T-helper 9 cell (primary cell): ENCODE data around the gene MICU2.
A peak's percentile ranks its signal among the peaks of the same experiment; 100 is the strongest.

Source experiments
- DNase-seq: peaks from one replicate; pipeline ENCODE4 v3.0.0-alpha.2; 2020

MICU2 gene

GRCh38 chr13:21481359-21481758 is 122.6 kb downstream of the MICU2 start:
- no peak for DNase-seq

- DNase-seq, result peak; percentile 24
Measured at GRCh38 chr13:21478881-21479808, 124.8 kb downstream of the MICU2 start.

DNA sequence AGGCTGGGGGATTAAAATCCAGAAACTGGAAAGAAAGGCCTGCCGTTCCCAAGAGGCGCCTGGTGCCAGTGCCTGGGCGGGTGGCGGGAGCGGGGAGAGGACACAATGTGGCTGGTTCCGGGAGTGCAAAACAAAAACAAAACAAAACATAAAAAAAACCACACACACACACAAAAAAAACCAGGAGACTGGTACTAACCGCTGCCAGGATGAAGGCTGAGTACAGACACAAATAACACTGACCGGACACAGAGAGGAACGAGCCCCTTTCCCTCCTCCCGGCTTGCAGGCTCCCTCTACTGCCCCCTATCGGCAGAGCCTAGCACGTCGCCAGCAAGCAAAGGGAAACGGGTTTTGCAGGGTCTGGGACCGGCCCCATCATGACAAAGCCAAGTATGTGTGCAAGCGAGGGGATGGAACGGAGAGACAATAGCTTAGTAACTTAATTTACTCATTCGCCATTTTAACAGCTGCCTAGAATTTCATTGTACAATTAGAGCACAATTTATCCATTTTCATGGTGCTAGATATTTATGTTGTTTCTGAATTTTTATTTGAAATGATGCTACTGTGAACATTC is 127.0 kb downstream of the MICU2 start:
- peak; percentile 75 for DNase-seq

DNA sequence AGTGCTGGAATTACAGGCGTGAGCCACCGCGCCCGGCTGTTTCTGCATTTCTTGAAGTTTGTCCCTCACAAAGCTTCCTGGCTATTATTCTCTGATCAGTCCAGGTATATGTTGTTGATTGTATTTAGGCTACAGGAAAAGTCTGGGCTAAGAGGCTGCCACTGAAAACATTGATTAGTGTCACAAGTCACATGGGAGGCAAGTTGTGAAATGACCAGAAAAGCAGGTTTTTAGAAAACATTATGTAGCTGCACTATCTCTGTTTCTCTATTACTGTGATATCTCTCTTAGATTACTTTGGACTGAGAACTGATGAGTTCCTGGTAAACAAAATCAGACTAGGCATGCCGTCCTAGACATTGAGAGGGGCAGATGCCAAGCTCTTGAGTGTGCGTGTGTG is 128.9 kb downstream of the MICU2 start:
- no peak for DNase-seq

GRCh38 chr13:21470785-21471184 is 133.2 kb downstream of the MICU2 start:
- no peak for DNase-seq

DNA sequence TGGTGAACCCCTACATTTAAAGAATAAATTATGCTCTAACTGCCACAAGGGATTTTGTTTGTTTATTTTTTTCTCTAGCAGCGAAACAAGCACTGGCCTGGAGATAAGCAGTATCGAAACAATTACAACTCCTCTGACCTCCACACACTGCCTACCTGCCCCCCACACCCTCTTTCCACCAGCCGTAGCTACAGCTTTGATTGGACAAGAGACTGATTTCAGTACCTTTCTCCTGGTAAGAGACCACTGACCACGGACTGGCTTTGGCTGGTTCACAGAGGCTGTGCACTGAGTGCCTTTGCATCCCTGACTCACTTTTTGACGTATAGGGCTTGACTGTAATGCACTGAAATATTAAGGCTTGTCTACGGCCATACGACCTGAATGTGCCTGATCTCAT is 137.4 kb downstream of the MICU2 start:
- no peak for DNase-seq

DNA sequence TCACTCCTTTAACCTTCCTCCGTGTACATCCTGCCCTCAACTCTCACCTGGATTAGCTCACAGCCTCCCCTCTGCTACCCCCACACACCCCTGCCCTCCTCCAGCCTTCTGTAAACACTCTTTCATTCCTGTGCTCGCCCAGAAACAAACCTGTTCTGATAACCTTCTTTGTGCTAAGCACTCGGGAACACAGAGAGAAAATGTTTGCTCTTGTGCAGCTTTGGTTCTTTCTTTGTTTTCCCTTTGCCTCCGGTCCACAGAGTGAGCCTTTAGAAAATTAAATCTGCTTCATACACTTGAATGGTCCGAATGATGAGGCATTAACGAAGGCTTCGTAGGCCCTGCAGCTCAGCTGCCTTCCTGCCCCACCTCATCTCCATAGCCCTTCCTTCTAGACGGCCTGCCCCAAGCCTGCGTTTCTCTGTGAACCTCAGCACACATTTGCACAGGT is 138.2 kb downstream of the MICU2 start:
- no peak for DNase-seq

DNA sequence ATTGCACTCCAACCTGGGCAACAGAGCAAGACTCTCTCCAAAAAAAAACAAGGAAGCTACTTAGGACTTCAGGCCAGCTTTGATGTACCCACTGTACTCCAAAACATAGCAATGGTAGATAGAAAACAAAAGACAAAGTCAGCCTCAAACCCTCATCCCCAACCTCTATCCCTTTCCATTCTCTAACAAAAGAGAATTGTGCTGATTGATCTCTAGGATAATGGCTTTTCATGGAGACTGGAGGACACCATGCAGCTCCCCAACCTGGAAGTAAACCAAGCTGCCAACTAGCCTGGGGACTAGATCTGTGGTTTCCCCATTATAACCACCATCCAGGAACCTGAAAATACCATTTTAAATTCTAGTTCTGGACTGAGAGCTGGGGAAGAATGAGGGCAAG is 140.5 kb downstream of the MICU2 start:
- DNase-seq, result no peak

- DNase-seq, result no peak
Measured at GRCh38 chr13:21461131-21461530, 142.8 kb downstream of the MICU2 start.

DNA sequence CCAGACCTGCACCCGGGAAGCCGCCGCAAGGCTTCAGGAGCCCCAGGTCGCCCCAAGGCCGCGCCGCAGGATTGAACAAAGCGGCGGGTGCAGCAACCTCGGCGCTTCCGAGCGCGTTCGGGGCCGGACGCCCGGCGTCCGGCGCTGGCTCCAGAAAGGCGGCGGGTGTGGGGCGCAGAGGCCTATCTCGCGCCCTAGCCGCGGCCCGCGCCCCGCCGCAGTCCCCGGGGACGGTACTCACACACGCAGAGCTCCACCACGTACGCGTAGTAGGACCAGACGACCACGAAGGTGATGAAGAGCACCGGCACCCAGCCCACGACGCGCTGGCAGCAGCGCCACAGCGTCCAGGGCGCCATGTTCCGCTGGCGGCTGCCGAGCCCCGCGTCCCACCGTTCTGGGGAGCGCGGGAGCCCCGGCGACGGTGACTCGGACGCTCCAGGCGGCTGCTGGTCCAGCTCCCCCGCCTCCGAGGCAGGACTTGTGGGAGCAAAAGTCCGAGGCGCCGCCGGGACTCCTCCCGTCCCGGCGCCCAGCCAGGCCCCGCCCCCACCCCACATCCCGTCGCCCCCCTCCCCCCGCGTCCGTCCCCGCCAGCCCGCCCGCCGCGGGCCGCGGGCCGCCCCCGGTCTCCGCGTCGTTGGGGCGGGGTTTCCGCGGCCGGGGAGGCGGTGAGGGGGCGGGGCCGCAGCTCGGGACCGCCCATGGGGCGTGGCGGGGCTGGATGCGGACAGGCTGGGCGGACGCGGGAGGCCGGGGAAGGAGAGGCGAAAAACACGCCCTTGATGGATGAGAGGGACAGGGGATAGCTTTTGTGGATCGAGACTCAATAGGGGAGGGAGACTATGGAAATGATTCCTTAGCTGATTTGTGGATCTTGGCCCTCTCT is 144.9 kb downstream of the MICU2 start, which contains the start of gene ZDHHC20:
ZDHHC20 (minus strand) TSS at position 491 of the 889 bp plus-strand sequence; CDS start at position 359, 132 bp downstream.
- peak; percentile 94 for DNase-seq

- DNase-seq, result peak; percentile 25
Measured at GRCh38 chr13:21458451-21458812, 145.5 kb downstream of the MICU2 start.

DNA sequence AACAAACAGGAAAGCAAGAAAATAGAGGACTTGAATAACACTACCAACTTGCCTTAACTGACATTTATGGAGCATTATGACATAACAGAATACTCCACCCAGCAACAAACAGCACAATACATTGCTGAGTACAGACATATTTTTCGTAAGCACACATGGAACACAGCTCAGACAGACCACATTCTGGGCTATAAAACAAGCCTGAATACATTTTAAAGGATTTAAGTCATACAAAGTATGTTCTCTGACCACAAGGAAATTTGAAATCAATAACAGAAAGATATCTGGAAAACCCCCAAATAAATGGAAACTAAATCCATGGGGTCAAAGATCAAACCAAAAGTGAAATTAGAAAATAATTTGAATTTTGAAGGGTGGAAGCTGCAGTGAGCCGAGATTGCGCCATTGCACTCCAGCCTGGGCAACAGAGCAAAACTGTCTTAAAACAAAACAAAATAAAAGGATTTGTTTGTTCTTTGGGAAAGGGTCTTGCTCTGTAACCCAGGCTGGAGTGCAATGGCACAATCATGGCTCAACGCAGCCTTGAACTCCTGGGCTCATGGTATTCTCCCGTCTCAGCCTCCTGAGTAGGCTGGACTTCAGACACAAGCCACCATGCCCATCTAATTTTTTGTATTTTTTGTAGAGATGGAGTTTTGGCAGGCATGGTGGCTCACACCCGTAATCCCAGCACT is 150.4 kb downstream of the MICU2 start:
- no peak for DNase-seq

DNA sequence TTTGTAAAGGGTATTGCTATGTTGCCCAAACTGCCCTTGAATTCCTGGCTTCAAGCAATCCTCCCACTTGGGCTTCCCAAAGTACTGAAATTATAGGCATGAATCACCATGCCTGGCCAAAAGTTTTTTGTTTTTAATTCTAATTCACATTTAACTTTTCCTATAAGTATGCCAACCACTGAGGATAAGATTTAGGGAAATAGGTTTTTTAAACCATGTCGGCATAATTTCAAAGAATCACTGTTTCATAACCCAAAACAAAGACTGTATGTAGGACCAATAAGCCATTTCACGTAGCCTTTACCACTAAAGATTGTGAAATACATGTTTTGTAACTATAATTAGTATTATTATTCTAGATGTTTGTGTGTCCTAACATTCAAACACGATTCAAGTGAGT is 153.0 kb downstream of the MICU2 start:
- DNase-seq, result no peak

DNA sequence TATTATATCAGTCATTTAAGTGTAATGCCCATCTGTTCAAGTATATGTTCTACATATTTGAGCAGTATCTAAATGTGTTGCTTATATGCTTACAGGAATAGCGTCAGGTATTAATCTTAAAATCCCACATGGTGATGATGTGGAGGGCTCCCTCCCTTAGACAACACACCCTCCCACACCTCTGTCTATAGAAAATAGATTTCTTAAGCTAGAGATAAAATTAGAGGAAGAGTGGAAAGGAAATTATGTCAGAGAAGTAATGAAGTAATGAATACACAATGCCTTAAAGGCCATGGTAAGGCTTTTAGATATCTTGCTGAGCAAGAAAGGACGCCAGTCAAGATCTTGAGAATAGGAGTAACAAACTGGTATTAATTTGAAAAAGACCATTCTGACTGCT is 157.3 kb downstream of the MICU2 start:
- DNase-seq, result no peak

GRCh38 chr13:21445759-21446158 is 158.2 kb downstream of the MICU2 start:
- no peak for DNase-seq

- DNase-seq, result no peak
Measured at GRCh38 chr13:21443171-21443570, 160.8 kb downstream of the MICU2 start.
